AG20443 (cell line): ENCODE results near the gene ZNF516.

Experiments used
- DNase-seq: peaks from one replicate; pipeline ENCODE4 v3.0.0; 2012; ENCODE audit warnings: low spot score, mixed read lengths

ZNF516 gene

GRCh38 chr18:76468345-76469304, 26.4 kb downstream of the ZNF516 start:
- no peak for DNase-seq

DNA sequence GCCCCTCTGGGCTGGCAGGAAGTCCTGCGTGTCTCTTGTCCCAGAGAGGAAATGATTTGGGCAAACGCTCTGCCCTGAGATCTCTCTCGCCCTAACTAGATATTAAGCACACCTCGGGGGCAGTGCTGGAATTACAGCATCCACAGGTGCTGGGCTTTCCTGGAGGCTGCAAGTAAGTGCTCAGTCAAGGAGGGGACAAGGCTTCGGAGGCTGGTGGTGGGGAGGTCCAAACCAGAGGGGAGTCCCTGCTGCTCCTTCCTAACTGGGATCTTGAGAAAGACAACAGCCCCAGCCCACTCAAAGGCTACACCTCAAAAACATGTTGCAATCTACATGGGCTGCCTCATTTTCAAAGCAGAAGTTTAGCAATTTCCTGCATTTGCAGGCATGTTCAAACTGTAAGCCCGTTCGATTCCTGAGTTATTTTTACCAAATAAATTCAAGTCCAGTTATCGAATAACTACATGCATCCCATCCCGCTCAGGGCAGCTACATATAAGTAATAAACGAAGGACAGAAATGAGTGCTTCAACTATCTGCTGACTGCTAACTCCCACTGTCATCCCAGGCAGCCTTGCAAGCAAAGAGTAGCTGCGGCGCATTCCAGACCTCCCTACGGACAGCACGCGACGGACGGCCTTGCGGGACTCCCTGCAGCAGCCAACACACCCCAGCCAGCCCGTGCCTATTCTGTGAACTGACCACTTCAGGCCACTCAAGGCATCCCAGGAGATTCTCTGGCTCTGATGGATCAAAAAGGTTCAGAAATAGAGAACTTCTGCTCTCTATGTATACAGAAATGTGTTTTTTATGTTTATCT, 27.5 kb downstream of the ZNF516 start:
- DNase-seq = peak; percentile 80

DNA sequence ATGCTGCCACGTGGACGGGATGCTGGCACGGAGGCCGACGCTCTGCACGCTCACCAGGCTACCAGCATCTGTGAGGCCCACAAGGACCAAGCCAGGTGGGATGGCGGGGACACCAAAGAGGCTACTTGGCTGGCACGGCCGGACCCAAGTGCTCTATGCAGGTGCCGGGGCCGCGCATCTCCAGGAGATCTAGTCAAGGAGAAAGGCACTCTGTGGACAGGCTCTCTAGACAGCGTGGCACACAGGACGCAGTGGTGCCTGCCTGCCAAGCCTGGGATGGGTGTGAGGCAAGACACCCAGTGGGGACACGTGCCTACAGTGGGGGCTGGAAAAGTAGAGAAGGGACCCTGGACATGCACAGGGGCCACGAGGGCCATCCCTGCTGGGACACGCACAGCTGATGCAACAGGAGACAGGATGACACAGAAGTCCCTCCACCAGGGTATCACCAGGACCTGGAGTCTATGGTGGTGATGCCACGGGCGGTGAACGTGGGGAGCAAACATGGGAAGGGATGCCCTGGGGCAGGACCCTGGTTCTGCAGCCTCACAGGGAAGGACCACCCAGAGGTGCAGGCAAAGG, 28.5 kb downstream of the ZNF516 start:
- DNase-seq = no peak

- DNase-seq = no peak
These were observed 29.2 kb downstream of the ZNF516 start for GRCh38 chr18:76465630-76466409.

GRCh38 chr18:76464281-76465259, 30.5 kb downstream of the ZNF516 start:
- DNase-seq = no peak

- DNase-seq = no peak
These were observed 31.2 kb downstream of the ZNF516 start for GRCh38 chr18:76463872-76464271.

DNA sequence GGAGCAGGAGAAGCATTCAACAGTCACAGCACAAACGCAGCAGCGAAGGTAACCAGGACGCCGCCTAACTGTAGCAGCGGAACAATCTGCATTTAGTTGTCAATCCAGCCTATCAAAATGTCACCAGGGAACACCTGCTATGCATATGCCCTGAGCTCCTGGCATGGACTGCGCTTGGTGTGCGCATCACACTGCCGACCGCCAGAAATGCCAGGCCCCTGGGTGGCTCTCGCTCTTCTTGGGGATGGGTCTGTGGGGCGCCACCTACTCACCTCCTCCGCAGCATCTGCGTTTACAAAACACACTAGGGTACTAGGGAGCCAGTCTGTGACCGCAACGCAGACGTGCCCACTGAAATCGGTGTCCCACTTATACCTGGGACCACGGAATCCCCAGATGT, 31.7 kb downstream of the ZNF516 start:
- no peak for DNase-seq

- DNase-seq = no peak
These were observed 32.7 kb downstream of the ZNF516 start for GRCh38 chr18:76462326-76462694.

- DNase-seq = no peak
These were observed 33.2 kb downstream of the ZNF516 start for GRCh38 chr18:76461692-76462325.

DNA sequence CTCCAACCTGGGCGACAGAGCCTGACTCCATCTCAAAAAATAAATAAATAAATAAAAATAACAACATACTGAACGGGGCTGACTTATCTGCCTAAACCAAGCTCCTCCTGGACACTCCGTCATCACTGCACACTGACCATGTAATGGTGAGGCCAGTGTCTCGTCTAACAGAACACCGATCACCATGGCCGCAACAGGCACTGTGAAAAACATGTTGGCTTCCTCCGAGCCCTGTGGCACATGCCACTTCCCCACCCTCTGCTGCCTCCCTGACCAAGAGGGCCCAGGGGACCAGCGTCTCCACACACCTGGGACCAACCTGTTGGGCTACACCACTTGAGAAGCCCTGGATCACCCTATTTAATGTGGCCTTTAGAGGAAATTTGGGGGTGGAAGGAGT, 33.9 kb downstream of the ZNF516 start:
- DNase-seq = no peak

DNA sequence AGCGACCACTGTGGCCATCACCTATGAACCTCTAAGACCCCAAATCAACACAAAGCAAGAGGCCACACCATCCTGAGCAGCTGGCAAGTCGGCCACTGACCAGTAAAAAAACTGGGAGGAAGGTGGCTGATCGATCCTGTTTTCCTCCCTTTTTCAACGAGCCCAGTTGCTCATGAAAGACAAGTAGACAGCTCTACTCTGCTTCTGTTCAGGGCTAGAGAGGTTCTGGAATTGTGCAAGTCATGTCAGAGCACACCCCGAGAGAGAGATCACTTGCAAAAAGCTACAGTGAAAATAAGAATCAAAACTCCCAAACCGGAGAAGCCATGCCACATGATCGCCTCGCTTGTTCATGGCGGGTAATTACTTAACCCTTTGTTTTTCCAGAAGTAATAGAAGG, 34.6 kb downstream of the ZNF516 start:
- DNase-seq = peak; percentile 49

DNA sequence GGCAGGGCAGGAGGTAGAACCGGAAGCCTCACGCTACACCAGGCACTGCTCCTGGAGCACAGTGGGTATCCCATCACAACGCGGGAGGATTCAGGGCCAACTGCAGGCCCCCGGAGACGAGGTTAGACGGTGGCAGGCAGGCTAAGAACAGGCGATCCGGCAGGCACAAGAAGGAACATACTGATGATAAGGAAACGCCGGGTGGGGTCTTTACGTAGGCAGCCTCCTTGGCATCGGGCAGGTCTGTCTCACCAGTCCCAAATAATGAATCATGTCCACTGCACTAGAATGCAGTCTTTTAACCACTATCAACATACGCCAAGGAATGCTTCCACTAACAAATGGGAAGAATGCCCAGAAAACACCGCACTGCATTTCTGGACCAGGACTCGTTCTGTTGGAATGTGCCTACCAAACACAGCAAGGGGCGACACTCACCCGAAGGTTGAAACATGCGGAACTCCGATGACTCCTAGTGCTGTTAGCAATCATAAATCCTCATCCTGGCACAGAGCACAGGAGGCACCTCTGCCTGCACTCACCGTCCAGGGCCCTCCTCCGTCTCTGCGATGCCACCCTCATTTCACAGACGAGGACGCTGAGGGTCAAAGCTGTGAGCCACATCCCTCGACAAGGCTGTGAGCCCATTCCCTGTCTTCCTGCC, 35.2 kb downstream of the ZNF516 start:
- peak; percentile 94 for DNase-seq

DNA sequence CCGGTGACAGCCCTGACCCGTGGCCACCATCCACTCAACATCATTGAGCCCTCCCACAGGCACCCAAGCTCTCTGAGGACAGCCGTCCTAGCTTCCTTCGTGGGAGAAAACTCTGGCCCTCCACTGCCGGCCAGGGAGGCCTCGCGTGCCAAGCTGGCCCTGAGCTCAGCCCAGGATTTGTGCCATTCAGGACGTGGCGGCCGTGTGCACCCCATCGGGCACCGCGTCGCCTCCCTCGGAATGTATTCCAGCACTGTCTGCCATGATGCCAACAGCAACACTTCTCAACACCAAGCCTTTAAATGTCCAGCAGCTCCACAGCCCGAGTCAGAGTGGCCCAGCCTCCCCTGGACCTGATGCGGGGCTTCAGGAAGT, 35.7 kb downstream of the ZNF516 start:
- no peak for DNase-seq

GRCh38 chr18:76458522-76459311, 36.3 kb downstream of the ZNF516 start:
- no peak for DNase-seq

GRCh38 chr18:76457957-76458356, 37.1 kb downstream of the ZNF516 start:
- DNase-seq = no peak

DNA sequence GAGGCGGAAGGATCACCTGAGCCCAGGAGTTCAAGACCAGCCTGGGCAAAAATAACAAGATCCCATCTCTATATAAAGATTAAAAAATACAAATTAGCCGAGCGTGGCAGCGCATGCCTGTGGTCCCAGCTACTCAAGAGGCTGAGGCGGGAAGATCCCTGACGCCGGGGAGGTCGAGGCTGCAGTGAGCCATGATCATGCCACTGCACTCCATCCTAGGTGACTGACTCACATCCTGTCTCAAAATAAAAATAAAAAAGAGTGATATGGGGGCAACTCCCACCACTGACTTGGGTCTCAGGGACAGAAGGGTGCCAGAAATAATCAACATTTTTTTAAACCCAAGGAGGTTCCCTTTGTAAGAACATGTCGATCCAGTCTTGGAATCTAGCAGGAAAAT, 37.6 kb downstream of the ZNF516 start:
- no peak for DNase-seq

- no peak for DNase-seq
These were observed 38.2 kb downstream of the ZNF516 start for GRCh38 chr18:76456823-76457222.

GRCh38 chr18:76456018-76456750, 38.9 kb downstream of the ZNF516 start:
- no peak for DNase-seq
